Activated T-cell treated with anti-CD3 and anti-CD28 coated beads for 1 hour (primary cell): ENCODE results near the gene WFDC2.
"Not testable (repeated sequence)": the region's sequence is repeated elsewhere in the genome, so short reads cannot be mapped to it uniquely, and the experiment has no call there.

Experiments
- DNase-seq: peaks from one replicate; pipeline ENCODE4 v3.0.0-alpha.2; 2020; ENCODE audit warnings: low read depth

WFDC2 gene

GRCh38 chr20:45452238-45452637 lies 17.3 kb upstream of the WFDC2 start:
- no peak for DNase-seq

GRCh38 chr20:45452772-45453691 lies 16.5 kb upstream of the WFDC2 start:
- no peak for DNase-seq

GRCh38 chr20:45456632-45457031 lies 12.9 kb upstream of the WFDC2 start:
- no peak for DNase-seq

- no peak for DNase-seq
Measured at GRCh38 chr20:45459606-45460005, 9.9 kb upstream of the WFDC2 start.

DNA sequence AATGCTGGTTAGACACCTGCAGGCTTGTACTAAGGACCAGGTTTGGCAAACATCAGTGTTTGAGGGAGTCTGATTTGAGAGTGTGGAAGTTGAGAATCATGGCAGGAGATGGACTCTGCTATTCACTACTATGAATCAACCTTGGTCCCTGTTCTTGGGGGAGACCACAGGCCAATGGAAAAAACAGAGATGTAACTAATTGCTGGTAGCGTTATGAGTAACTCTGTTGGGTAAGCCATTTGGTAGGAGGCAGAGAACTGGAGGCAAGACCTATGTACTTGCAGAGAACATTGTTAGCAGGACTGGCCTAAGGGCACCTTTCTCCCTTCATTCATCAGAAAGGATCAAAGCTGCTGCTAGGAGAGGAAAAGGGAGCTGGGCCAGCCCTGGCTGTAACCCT lies 8.3 kb upstream of the WFDC2 start:
- no peak for DNase-seq

DNA sequence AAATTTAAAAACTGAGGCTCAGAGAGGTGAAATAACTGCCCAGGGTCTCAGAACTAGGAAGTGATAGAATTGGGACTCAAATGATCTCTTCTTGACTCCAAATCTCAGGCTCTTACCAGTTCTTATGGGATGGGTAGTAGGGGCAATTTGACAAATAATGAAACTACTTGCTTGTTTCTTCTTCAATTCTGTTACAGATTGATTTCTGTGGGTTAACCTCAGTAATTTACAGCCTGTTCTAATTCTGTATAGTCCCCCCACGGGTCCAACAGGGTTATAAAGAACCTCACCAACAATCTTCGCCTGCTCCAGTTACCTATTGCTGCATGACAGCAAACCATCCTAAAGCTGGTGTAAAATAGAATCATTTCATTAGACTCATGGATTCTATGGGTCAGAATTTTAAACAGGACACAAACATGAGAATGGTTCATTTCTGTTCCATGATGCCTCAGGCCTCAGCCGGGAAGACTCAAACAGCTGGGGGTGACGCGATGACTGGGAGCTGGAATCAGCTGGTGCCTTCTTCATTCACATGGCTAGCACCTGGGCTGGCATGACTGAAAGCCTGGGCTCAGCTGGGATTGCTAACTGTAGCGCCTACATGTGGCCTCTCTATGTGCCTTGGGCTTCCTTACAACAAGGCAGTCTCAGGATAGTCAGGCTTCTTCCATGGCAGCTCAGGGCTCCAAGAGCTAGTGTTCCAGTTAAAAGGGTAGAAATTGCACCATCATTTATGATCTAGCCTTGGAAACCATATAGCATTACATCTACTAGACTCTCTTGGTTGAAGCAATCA lies 6.6 kb upstream of the WFDC2 start:
- DNase-seq = no peak

DNA sequence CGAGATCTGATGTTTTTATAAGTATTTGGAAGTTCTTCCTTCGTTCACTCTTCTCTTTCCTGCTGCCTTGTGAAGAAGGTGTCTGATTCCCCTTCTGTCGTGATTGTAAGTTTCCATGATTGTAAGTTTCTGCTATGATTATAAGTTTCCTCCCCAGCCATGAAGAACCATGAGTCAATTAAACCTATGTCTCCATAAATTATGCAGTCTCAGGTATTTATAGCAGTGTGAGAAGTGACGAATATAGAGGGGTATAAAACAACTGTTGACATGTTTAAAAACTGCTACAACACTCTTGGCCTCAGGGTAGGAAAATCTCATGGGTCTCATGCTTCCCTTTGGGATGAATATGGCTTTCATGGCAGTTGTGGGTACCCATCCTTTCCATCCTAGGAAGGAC lies 5.8 kb upstream of the WFDC2 start:
- no peak for DNase-seq

- DNase-seq = no peak
Measured at GRCh38 chr20:45465491-45466266, 3.9 kb upstream of the WFDC2 start.

- no peak for DNase-seq
Measured at GRCh38 chr20:45467172-45467571, 2.4 kb upstream of the WFDC2 start.

- DNase-seq = no peak
Measured at GRCh38 chr20:45467861-45468260, 1.7 kb upstream of the WFDC2 start.

DNA sequence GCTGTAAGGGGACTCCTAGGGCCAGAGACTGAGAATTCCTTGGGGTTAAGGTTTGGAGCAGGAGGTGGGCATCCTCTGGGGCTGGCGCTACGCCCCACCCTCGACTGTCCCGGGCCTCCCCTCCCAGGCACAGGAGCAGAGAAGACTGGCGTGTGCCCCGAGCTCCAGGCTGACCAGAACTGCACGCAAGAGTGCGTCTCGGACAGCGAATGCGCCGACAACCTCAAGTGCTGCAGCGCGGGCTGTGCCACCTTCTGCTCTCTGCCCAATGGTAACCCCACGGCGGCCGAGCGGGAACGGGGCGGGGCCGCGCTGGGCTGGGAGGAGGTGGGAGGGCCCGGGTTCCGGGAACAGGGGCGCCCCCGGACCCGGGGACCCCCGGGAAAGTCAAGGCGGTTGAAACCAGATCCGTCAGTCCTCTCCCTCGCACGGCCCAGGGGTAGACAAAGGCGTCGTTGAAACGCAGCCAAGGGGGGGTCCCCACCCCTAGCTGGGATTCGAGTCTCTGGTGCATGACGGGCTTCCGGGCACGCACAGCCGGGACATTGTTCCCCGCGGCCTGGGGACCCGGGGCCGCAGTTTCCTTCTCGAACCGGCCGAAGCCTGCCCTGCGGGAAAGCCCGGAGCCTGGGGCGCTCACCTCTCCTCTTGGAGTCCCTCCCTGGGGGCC lies 844 bp downstream of the WFDC2 start:
- DNase-seq = no peak

GRCh38 chr20:45470937-45471336 lies 1.4 kb downstream of the WFDC2 start:
- no peak for DNase-seq

DNA sequence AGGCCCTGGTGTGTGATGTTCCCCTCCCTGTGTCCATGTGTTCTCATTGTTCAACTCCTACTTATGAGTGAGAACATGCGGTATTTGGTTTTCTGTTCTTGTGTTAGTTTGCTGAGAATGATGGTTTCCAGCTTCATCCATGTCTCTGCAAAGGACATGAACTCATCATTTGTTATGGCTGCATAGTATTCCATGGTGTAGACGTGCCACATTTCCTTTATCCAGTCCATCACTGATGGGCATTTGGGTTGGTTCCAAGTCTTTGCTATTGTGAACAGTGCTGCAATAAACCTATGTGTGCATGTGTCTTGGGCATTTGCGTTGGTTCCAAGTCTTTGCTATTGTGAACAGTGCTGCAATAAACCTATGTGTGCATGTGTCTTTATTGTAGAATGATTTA lies 2.7 kb downstream of the WFDC2 start:
- not testable (repeated sequence) for DNase-seq

DNA sequence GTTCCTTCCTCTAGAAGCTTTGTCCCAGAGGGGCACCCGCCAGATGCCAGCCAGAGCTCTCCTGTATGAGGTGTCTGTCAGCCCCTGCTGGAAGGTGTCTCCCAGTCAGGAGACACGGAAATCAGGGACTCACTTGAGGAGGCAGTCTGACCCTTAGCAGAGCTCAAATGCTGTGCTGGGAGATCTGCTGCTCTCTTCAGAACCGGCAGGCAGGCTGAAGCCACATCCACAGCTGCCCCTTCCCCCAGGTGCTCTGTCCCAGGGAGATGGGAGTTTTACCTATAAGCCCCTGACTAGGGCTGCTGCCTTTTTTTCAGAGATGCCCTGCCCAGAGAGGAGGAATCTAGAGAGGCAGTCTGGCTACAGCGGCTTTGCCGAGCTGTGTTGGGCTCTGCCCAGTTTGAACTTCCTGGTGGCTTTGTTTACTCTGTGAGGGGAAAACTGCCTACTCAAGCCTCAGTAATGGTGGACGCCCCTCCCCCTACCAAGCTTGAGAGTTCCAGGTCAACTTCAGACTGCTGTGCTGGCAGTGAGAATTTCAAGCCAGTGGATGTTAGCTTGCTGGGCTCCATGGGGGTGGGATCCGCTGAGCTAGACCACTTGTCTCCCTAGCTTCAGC lies 8.1 kb downstream of the WFDC2 start:
- not testable (repeated sequence) for DNase-seq

GRCh38 chr20:45479822-45480221 lies 10.3 kb downstream of the WFDC2 start:
- DNase-seq = no peak

- DNase-seq = no peak
Measured at GRCh38 chr20:45484676-45485075, 15.1 kb downstream of the WFDC2 start.

- no peak for DNase-seq
Measured at GRCh38 chr20:45485388-45485787, 15.8 kb downstream of the WFDC2 start.

DNA sequence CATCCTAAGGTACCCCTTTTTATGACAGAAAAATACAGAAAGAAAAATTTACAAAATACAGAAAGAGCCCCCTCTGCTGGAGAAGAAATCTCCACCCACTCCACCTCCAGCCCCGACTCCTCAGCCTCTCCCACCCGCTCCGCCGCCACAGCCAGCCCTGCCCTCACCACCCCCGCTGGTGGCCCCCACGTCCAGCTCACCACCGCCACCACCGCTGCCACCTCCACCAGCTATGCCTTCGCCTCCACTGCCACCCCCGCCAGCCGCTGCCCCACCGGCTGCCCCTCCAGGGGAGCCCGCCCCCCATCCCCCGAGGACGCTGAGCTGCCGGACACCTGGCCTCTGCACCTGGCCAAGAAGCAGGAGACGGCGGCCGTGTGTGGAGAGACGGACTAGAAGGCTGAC lies 17.7 kb downstream of the WFDC2 start:
- no peak for DNase-seq

GRCh38 chr20:45489083-45489531 lies 19.6 kb downstream of the WFDC2 start:
- DNase-seq = no peak

GRCh38 chr20:45495501-45495941 lies 26.0 kb downstream of the WFDC2 start:
- no peak for DNase-seq

DNA sequence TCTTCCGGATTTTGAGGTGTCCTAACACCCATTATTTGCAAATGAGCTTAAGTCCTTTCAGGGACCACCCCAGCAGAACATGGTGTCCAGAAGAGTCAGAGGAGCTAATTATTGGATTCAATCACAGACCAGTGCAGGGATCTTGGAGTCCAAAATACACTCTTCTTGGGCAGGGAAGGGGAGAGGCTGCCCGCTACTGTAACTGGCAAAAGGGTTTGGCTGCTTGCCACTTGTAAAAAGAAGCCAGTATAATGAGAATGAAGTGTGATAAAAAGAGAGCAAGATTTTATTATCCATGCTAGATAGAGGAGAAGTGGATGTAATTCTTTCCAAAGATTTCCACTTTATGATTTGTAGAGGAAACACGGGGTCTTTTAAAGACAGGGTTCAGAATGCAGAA lies 26.6 kb downstream of the WFDC2 start:
- DNase-seq = no peak
